Measurements from ENCODE around the gene FAM107B. TPM values are rescaled to one million over a fixed set of nuclear protein-coding genes. Genes with fewer than 3 reads are reported as not detected.

The FAM107B gene
- total and polyA plus RNA-seq, 2 of the 8 experiments (the other 6 are each of a cell fraction or from before 2014, with no cell fraction given) = 7.5 to 28.1 TPM

- no peak for TF ChIP-seq MAFK (IDR thresholded peaks at IDR 0.05; ENCODE audit: low read depth, low read length)
- no peak for TF ChIP-seq RAD21 (IDR thresholded peaks at IDR 0.05 in 1 of 2, conservative IDR thresholded peaks at IDR 0.05 in 1 of 2; ENCODE audit: low read depth in 2 of 2, low read length in 2 of 2)
These were observed 224.2 kb downstream of the FAM107B start (continued) for GRCh38 chr10:14550471-14550981.

All from H1 (cell line).